Thymus (tissue), 14 donors: Measurements from ENCODE around the gene DDO. TPM values are rescaled to one million over a fixed set of nuclear protein-coding genes. Genes with fewer than 3 reads are reported as not detected.
"Not testable (repeated sequence)": the region's sequence is repeated elsewhere in the genome, so short reads cannot be mapped to it uniquely, and the experiment has no call there.

Experiments used
- DNase-seq, 9 donors: peaks; one replicate each; pipeline ENCODE4 v3.0.0-alpha.2; 2013; ENCODE audit warnings: low spot score in 9 of 9, low read depth in 6 of 9, missing footprints in 1 of 9
- H3K27ac ChIP-seq, 2 donors: one replicate each; pipeline ENCODE4 v1.5.1; 2013; ENCODE audit warnings: control low read depth in 1 of 2, low read depth in 1 of 2, low read length in 1 of 2, mild to moderate bottlenecking in 1 of 2, moderate library complexity in 1 of 2
- H3K27me3 ChIP-seq, 2 donors: one replicate each; pipeline ENCODE4 v1.5.1; 2013; ENCODE audit warnings: low read length in 1 of 2; ENCODE audit not compliant: control insufficient read depth in 2 of 2, insufficient read depth in 1 of 2
- H3K36me3 ChIP-seq, 2 donors: one replicate each; pipeline ENCODE4 v1.5.1; 2013; ENCODE audit warnings: low read length in 1 of 2, mild to moderate bottlenecking in 1 of 2, moderate library complexity in 1 of 2; ENCODE audit not compliant: control insufficient read depth in 2 of 2, insufficient read depth in 2 of 2
- H3K4me1 ChIP-seq, 2 donors: one replicate each; pipeline ENCODE4 v1.5.1; 2013; ENCODE audit warnings: low read length in 2 of 2; ENCODE audit not compliant: control insufficient read depth in 2 of 2, insufficient read depth in 2 of 2
- H3K4me3 ChIP-seq, 2 donors: one replicate each; pipeline ENCODE4 v1.5.1; 2013; ENCODE audit warnings: low read length in 2 of 2, control low read depth in 1 of 2, mild to moderate bottlenecking in 1 of 2
- H3K9me3 ChIP-seq, 2 donors: one replicate each; pipeline ENCODE4 v1.5.1; 2013; ENCODE audit warnings: low read length in 1 of 2, mild to moderate bottlenecking in 1 of 2; ENCODE audit not compliant: control insufficient read depth in 2 of 2, insufficient read depth in 1 of 2
- WGBS: extraction: QIAGEN DNeasy Blood & Tissue Kit; methylation state at CpG from one replicate; pipeline ENCODE4 v1.1.7; 2013; 5-methylcytosine and 5-hydroxymethylcytosine counted together
- long read RNA-seq, 10 donors: transcript quantifications; one replicate each; lab custom pipeline, GENCODE V29; 2026
- polyA plus RNA-seq: library from polyadenylated mRNA; stranded (reverse); fragments of 200-250 nt; gene quantifications from one replicate; pipeline ENCODE4 v1.2.3, GENCODE V29; 2013
- total RNA-seq: library from RNA; stranded (reverse); fragments of 120-200 nt; gene quantifications from one replicate; pipeline ENCODE4 v1.2.4, GENCODE V29; 2013
- donor health status: healthy.

The DDO gene, protein sequence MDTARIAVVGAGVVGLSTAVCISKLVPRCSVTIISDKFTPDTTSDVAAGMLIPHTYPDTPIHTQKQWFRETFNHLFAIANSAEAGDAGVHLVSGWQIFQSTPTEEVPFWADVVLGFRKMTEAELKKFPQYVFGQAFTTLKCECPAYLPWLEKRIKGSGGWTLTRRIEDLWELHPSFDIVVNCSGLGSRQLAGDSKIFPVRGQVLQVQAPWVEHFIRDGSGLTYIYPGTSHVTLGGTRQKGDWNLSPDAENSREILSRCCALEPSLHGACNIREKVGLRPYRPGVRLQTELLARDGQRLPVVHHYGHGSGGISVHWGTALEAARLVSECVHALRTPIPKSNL
- total RNA-seq: 0.14 TPM
- 0.64 TPM for polyA plus RNA-seq
- long read RNA-seq, donor 1: 0 reads
- long read RNA-seq, donor 2: 0 reads
- long read RNA-seq, donor 3: 0 reads
- long read RNA-seq, donor 4: 0 reads
- long read RNA-seq, donor 5, partial matches to known transcripts: 0 of 1 reads
- long read RNA-seq, donor 5, other reads (novel, unspliced or antisense): 0 of 1 reads
- long read RNA-seq, donor 6: 0 reads
- long read RNA-seq, donor 7: 0 reads
- long read RNA-seq, donor 8: 0 reads
- long read RNA-seq, donor 9: 0 reads
- long read RNA-seq, donor 10: 0 reads

DNA sequence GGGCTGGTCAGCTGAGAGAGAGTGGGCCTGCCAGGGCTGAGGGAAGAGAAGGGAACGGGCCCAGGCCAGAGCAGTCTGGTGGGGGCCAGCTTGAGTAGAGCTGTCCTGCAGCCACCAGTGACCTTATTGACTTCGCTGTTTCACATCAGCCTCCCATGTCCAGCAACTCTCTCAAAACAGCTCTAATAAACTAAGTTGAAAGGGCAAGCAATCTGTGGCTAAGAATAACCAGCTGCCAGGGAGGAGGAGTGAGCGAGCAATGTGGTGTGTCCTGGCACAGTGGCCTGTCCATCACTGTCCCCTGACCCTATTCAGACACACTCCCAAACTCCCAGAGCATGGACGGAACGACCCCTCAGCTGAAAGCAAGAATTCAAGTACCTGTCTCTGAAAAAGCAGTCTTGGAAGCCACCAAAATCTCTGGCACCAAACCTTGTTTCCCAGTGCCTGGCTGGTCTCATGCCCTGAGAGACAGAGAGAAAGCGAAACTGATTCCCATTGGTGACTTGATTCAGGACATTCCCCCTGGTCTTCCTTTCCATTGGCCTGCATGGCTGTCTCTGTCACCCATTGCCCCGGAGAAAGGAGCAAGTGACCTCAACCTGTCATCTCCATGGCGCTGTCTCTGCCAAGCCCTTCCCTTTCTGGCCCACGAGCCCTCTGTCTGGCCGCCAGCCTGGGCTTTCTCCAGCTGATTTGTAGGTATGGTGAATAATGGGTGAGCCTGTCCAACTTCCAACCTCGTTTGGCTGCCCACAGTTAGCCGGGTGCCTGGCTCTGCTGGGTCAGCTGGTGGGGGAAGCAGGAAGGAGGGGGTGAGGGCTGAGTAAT lies at the start of gene DDO:
DDO (minus strand) TSS at position 490 of the 831 bp plus-strand sequence. CDS start 2,113 bp downstream, outside the sequence.
- Histone ChIP-seq H3K4me1 (no peaks in the 10 kb centered on the region), H3K36me3 (no peaks in the 10 kb centered on the region), H3K27ac (no peak within 1 kb of the TSS), H3K9me3 (no peaks in the 10 kb centered on the region), H3K27me3 (no peaks in the 10 kb centered on the region), H3K4me3 (no peak within 1 kb of the TSS)
- no peak for DNase-seq
- 90% methylated on average over 12 of the region's 12 CpGs for WGBS

DNA sequence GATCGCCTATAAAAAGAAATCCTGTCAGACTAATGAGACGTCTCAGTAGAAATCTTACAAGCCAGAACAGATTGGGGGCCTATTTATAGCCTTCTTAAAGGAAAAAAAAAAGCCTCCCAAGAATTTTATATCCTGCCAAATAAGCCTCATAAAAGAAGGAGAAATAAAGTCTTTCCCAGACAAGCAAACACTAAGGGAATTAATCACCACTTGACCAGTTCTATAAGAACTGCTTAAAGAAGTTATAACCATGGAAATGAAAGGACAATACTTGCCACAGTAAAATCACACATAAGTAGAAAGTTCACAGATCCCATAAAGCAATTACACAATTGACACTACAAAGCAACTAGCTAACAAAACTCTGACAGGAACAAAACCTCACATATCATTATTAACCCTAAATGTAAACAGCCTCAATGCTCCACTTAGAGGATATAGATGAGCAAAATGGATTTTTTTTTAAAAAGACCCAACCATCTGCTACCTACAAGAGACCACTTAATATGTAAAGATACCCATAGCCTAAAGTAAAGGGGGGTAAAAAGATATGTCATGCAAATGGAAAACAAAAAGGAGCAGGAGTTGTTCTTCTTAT lies 47.6 kb upstream of the DDO start:
- Histone ChIP-seq H3K36me3 (no peaks in the 10 kb centered on the region), H3K27ac (no peak overlapping the region), H3K4me1 (no peaks in the 10 kb centered on the region), H3K9me3 (peaks cover 1 to 10% of the 10 kb centered on the region in 2 donors), H3K27me3 (no peaks in the 10 kb centered on the region), H3K4me3 (no peak overlapping the region)
- WGBS: 93% methylated on average over 2 of the region's 2 CpGs
- peak in 1 of 9 donors; percentile 6 for DNase-seq

DNA sequence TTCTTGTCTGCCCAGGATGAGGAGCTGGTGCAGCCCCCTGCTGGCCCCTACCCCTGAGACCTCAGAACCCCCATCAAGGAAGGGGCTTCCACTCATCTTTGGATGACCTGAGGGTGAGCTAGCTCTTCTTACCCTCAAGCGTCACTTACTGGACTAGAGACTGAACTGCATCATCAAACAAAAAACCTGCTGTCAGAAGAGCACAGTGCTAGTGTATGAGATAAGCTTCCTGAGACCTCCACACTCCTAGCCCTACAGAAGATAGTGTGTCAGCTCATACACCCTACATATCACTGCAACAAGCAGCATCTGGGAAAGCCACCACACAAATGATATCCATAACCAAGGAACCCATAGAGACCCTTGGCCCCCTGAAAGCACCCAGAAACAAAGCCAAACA lies 46.0 kb upstream of the DDO start:
- H3K36me3 ChIP-seq: no peaks in the 10 kb centered on the region
- H3K4me1 ChIP-seq: no peaks in the 10 kb centered on the region
- no peaks in the 10 kb centered on the region for H3K27me3 ChIP-seq
- peaks cover 1 to 11% of the 10 kb centered on the region in 2 donors for H3K9me3 ChIP-seq
- WGBS: 100% methylated on average over 1 of the region's 1 CpG
- no peak overlapping the region for H3K4me3 ChIP-seq
- no peak overlapping the region for H3K27ac ChIP-seq
- DNase-seq: no peak

GRCh38 chr6:110459137-110459536 lies 43.8 kb upstream of the DDO start:
- WGBS: 97% methylated on average over 2 of the region's 2 CpGs
- Histone ChIP-seq H3K36me3 (no peaks in the 10 kb centered on the region), H3K4me1 (no peaks in the 10 kb centered on the region), H3K9me3 (peaks cover 1 to 11% of the 10 kb centered on the region in 2 donors), H3K27ac (no peak overlapping the region), H3K4me3 (no peak overlapping the region), H3K27me3 (no peaks in the 10 kb centered on the region)
- no peak for DNase-seq

DNA sequence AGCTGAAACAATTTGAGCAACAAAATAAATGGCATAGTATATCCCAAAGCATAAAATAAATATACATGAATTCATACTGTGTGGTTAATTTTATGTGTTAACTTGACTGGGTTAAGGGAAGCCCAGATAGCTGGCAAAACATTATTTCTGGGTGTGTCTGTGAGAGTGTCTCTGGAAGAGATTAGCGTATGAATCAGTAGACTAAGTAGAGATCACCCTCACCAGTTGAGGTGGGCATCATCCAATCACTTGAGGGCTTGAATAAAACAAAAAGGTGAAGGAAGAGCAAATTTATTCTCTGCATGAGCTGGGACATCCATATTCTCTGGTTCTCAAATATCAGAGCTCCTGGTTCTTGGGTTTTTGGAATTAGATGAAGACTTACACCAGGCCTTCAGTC lies 43.1 kb upstream of the DDO start:
- DNase-seq: no peak
- 100% methylated on average over 1 of the region's 1 CpG for WGBS
- Histone ChIP-seq H3K4me1 (no peaks in the 10 kb centered on the region), H3K27ac (no peak overlapping the region), H3K36me3 (no peaks in the 10 kb centered on the region), H3K4me3 (no peak overlapping the region), H3K9me3 (peaks cover 1 to 11% of the 10 kb centered on the region in 2 donors), H3K27me3 (no peaks in the 10 kb centered on the region)

DNA sequence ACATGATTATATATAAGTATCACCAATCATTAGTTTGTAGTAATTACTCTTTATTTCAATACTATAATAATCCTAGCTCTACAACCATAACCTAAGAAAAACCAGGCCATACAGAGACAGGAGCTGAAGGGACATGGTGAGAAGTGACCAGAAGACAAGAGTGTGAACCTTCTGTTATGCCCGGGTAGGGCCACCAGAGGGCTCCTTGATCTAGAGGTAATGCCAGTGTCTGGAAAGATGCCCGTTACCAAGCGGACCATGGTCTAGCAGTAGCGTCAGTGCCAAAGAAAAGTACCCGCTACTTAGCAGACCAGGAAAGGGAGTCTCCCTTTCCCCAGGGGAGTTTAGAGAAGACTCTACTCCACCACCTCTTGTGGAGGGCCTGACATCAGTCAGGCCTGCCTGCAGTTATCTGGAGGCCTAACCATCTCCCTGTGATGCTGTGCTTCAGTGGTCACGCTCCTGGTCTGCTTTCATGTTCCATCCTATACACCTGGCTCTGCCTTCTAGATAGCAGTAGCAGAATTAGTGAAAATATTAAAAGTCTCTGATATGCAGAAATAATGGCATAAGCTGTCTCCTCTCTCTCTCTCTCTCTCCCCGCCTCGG lies 42.3 kb upstream of the DDO start:
- whole genome bisulfite sequencing: 98% methylated on average over 8 of the region's 8 CpGs
- H3K27ac ChIP-seq, H3K4me3 ChIP-seq, DNase-seq, H3K27me3 ChIP-seq, H3K36me3 ChIP-seq, H3K4me1 ChIP-seq: not testable (repeated sequence)
- peaks cover 1 to 11% of the 10 kb centered on the region in 2 donors for H3K9me3 ChIP-seq

DNA sequence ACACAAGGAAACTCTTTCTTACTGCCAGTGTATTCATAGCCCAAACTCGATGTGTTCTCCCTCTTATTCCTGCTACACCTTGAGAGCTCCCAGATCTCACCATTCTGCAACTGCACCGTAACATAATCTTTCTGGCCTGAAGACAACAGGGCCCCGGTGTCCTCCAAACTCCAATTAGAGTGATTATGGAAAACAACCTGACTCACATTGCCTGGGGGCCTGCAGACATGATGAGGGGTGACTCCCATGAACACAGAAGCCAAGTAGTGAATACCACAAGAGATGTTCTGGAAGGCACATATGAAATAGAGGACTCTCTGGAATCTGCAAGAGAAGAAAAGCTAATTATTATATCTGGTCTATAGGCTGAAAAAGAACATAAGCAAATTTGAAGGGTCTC lies 41.3 kb upstream of the DDO start:
- H3K9me3 ChIP-seq: peaks cover 1 to 11% of the 10 kb centered on the region in 2 donors
- no peaks in the 10 kb centered on the region for H3K36me3 ChIP-seq
- DNase-seq: no peak
- H3K4me3 ChIP-seq: no peak overlapping the region
- no peaks in the 10 kb centered on the region for H3K4me1 ChIP-seq
- 96% methylated on average over 3 of the region's 3 CpGs for WGBS
- H3K27me3 ChIP-seq: no peaks in the 10 kb centered on the region
- H3K27ac ChIP-seq: no peak overlapping the region

DNA sequence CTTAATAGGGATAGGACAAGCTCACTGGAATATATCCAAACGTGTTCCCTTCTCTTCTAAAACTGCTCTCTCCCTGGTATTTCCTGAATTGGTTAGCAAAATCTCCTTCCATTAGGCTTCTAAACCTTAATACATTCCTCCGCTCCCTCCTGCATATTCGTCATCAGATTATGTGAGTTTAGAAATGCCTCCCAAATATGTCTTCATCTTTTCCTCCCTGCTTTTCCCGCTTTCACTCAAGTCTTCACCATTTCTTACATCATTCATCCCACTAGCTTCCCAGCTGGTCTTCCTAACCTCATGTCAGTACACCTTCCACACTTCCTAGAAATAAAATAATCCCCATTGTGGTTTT lies 34.1 kb upstream of the DDO start:
- no peak for DNase-seq
- H3K4me3 ChIP-seq: no peak overlapping the region
- no peak overlapping the region for H3K27ac ChIP-seq
- 95% methylated on average over 4 of the region's 4 CpGs for WGBS
- H3K4me1 ChIP-seq: peaks cover 0 to 6% of the 10 kb centered on the region in 2 donors
- H3K9me3 ChIP-seq: no peaks in the 10 kb centered on the region
- H3K36me3 ChIP-seq: no peaks in the 10 kb centered on the region
- no peaks in the 10 kb centered on the region for H3K27me3 ChIP-seq
